Inflammatory macrophage treated with lipopolysaccharide for 4 hours (primary cell): ENCODE data around the gene NECTIN4.

Experiments
- DNase-seq: peaks from one replicate; pipeline ENCODE4 v3.0.0-alpha.2; 2020

NECTIN4 gene

DNA sequence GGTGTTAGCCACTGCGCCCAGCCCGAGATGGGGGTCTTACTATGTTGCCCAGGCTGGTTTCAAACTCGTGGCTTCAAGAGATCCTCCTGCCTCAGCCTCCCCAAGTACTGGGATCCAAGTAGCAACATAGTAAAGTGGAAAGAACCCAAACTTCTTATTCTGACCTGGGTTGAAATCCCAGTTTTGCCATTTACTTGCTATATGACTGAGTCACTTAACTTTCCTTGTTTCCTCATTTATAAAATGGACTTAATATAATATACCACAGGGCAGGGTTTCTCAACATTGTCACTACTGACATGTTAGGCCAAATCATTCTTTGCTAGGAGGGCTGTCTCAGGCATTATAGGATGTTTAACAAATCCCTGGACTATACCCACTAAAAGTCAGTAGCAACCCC lies 21.8 kb upstream of the NECTIN4 start:
- DNase-seq, result peak; percentile 66

DNA sequence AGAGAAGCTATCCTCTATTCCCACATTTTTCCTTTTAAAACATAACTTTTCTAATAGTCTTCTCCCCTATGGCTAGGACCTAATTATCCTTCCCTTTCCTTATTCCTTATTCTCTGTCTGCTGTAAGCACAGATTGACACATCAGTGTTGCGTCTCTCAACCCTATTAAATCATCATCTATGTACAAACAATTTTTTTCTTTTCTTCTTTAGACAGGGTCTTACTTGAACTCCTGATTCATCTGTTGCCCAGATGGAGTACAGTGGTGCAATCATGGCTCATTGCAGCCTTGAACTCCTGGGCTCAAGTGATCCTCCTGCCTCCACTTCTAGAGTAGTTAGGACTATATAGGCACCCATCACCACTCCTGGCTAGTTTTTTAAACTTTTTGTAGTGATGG lies 17.1 kb upstream of the NECTIN4 start:
- DNase-seq, result peak; percentile 72

DNA sequence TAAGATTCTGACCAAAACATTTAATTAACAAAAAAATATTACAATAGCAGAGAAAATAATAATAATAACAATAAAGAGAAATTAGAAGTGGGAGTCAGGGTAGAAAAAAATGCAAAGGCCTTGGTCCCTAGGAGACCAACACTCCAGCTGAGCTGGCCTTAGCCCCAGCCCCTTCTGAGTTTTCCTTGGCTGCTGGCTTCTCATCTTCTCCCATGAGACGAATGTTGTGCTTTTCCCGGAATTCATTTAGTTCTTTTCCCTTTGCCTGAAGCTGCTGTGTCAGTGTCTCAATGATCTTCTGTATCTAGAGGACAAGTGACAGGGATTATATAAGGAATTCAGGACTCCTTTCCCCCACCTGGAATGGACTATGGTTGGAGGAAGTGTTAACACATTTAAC lies 11.2 kb upstream of the NECTIN4 start:
- DNase-seq, result no peak

DNA sequence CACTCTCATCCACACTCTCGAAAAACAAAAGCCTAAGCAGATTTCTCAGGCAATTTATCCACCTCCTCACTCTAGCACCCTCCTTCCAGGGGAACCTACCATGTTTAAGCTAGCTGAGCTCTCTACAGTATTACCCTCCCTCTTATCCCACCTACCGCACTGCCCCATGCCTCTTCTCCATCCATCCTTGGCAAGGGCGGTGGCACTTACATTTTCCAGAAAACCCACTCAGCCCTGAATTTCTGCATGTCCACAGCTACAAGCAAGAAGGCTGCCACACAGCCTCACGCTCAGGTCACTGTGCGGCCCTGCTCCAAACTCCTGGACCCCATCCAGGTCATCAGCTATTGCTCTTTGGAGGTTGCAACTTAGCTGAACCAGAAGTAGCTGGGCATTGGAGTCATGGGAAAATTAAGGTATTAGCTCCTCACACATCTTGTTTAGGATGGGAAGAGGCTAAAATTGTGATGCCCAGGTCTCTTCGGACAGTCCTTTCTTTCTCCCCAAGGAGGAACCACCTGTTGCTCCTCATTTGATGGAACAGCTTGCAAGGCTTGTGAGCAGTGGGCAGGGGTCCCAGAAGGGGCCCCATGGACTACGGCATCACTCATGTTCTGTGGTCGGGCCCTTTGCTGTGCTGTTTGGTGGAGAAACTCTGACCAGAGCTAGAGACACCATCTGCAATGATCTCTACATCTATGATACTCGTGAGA lies 9.9 kb upstream of the NECTIN4 start:
- no peak for DNase-seq

DNA sequence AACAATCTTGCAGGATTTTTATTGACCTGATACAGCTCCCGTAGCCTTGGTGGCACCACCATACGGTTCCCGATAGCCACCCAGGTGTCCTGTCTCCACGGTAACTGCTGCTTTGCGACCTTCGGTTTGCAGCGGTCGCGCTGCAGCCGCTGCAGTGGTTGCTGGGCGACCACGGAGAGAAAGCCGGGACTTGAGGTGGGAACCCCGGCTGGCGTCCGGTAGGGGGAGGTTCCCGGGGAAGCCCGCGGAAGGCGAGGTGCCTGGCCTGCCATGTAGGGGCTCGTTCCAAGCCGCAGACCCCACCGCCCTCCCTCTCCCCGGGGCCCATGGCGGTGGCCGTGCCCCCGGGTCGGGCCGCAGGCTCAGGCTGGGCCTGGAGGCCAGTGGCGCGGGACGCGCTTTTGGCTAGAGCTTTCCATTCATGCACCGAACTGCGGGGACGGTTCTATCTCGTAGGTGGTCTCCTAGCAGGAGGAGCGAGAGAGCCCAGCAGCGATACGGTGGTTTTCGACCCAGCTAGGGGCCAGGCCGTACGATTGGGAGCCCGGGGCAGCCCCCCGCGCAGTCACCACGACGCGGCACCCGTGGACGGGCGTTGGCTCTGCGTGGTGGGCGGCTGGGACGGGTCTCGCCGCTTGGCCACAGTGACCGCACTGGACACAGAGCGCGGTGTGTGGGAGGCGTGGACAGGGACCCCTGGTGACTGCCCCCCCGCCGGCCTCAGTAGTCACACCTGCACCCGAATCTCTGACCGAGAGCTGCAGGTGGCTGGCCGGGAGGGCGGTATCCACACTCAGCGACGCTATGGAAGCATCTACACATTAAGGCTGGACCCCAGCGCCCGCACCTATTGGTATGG lies 9.1 kb upstream of the NECTIN4 start, which contains the start of gene KLHDC9:
Gene KLHDC9 (plus strand): TSS at position 152 of the 859 bp plus-strand sequence. CDS start 175 bp downstream, at position 327.
- no peak for DNase-seq

DNA sequence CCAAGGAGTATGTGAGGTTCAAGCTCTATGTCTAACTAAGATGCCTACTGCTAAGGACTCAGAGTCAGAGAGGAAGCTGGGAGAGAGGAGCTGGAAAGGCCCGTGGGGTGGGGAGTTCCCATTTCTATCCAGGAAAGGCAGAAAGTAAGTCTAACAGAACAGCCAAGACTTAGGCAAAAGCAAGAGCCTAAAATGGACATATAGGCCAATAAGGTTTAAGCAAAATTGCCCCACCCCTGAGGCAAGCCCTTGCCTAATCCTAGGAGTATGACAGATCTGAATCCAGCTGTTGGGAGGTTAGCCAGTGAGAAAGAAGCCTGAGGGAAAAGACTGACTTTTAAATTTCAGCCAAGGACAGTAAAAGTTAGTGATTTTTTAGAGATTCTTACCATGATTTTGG lies 7.2 kb upstream of the NECTIN4 start:
- peak; percentile 92 for DNase-seq

DNA sequence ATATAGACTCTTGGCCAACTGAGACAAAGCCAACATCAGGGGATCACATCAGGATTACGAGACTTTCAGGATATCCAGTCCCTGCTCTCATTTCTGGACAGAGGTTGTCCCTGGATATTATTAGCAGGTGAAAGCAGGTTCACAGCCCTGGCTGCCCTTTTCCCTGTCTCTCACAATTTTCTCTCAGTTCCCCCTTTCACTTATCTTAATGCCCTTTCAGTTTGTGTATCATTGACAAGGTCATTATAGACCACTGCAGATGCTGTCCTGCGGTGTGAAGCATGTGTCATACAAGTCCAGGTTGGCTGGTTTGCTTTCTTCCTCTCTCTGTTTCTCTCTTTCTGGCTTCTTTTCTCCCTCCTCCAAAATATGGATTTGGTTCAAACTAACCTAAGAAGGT lies 6.7 kb upstream of the NECTIN4 start:
- DNase-seq, result no peak

DNA sequence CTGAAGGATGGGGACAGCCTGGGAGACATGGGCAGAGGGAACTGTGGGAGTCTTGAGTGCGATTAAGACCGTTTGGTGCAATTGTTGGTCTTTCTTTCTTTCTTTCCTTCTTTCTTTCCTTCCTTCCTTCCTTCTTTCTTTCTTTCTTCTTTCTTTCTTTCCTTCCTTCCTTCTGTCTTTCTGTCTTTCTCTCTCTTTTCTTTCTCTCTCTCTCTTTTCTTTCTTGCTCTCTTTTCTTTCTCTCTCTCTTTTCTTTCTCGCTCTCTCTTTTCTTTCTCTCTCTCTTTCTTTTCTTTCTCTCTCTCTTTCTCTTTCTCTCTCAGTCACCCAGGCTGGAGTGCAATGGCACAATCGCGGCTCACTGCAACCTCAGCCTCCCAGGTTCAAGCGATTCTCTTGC lies 5.9 kb upstream of the NECTIN4 start:
- DNase-seq, result no peak

DNA sequence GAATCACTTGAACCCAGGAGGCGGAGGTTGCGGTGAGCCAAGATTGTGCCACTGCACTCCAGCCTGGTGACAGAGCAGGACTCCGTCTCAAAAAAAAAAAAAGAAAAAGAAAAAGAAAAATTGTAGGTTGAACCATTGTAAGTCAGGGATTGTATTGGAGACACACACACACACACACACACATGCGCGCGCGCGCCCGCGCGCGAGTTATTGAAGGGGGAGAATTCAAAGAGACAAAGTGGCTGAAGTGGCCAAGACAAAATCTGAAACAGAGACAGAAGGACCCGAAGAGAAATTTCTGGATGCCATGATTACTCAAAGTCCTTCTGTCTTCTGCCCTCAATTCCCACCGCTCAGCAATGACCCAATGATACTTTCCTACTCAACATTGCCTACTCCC lies 5.1 kb upstream of the NECTIN4 start:
- no peak for DNase-seq

DNA sequence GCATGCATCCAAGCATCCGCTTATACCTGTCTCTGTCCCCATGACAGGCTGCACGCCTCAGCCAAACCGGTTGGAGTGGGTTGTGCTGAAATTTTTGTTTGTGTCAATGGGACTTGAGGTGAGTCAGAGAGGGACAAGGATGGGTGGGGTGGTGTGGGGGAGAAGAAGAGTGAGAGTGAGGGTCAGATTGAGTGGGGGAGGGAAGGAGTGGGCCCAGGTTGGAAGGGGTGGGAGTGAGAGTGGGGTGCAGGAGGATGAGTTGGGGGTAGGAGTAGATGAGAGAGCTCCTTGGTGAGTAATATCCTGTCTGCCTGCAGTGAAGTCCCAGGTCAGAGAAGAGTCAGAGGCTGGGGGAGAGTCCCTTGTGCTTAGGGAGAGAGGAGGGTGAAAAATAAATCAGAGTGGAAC lies 3.3 kb upstream of the NECTIN4 start:
- peak; percentile 41 for DNase-seq

DNA sequence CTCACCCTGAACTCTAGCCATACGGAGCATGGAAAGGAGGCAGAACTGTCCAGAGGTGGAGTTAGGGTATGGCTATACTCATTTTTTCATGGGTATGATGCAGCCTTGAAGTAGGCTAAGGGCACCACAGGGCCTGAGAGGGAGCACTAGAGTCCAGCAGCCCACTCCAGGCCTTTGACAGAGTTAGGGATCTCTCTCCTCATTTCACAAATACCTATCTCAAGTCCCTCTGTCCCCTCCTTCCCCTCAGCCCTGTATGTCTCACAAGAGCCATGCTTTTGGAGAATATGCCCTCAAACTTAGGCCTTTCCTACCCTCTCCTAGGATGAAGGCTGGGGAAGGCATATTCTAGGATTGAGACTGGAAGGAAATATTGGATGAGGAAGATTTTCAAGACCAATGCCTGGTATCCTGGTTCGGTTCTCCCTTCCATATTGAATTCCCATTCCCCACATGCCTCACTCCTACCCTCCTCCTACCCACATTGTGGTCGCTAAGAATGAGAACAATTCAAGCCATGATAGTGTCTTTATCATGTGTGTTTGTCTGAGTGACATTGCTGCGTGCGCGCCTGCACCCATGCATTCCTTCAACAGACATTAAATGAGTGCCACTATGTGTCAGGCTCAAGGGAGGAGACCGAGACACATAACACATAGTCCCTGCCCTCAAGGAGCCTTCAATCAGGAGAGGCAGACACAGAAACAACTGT lies 2.6 kb upstream of the NECTIN4 start:
- no peak for DNase-seq

DNA sequence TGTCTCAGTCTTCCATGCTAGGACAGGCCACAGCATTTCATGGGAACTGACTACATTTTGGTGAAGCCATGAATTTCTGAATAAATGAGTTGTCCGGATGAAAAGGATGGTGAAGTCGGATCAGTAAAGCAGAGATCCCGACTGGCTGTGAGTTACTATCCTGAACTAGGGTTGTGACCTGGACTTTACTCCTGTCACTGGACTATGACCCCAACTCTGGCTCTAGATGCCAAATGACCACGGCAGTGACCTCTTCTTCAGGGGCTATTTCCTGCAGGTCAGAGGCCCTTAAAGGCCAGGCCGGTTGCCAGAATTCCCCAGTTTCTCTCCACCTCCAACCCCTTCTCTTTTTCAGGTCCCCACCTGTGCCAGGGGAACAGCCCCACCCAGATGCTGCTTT lies 1.7 kb upstream of the NECTIN4 start:
- no peak for DNase-seq

DNA sequence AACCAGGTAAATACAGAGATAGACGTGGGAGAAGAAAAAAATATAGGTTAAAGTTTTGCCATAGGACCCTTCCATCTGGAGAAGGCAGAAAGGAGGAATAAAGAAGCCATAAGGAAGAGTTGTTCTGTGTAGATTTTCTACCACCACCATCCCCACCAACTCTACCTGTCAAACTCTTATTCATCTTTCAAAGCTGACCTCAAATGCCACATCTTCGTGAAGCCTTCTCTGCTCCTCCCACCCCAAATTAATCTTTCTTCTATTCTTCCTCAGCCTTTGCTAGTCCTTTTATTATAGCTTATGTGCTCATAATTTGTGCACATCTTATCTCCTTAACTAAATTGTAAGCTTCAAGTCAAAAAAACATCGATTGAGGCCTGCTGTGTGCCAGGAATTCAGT lies 1.3 kb upstream of the NECTIN4 start:
- no peak for DNase-seq

DNA sequence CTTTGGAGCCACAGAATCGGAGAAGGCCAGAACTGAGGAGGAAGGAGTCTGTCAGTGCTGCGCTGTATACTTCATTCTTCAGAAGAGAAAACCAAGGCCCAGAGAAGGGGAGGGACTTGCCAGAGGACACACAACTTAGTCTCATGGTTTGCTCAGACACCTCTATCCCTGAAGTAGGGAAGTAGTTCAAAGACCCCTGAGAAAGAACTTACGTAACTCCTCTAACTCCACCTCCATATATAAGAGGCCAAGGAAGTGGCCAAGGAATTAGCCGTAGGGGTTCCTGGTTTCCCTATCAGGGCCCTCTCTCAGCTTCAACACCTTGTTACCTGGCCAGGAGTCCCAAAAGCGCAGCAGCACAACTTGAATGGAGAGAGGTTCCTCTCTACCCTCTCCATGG lies 580 bp upstream of the NECTIN4 start:
- DNase-seq, result no peak

DNA sequence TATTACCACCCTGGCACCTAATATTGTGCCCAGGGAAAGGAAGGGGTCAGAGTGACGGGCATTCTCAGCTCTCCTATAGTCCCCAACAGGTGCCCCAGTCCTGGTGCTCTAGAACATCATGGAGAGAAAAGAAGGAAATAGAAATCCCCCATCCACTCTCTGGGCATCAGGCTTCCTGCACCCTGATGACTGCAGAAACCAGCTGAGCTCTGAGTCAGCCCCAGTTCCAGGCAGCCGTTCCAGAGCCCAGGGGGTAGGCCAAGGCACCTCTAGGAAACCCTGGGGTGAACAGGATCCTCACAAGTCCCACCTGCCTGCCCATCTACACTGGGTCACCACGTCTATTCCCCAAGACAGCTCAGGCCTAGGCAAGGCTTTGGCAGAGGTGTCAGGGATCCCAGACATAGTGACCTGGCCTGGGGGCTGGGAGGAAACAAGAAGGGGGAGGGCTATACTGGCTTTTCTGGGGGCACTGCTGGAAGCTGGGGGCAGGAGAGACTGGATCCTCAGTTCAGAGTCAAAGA lies 709 bp downstream of the NECTIN4 start:
- DNase-seq, result peak; percentile 81

DNA sequence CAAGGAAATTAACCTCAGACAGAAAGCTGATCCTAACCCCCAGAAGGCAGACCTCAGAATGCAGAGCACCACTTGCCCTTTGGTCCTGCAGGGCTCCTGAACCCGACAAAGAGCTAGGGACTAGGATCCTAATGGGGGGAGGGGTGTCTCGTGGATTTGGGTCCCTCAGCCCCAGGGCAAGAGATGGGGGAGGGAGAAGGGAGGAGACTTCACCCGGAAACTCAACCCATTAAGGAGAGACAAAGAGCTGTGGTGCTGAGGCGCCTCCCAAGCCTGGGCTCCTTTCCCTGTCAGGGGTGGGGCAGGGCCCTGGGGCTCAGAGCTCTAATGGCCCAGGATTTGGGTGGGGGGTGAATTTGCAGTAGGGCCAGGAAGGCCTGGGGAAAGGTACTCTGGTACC lies 2.9 kb downstream of the NECTIN4 start:
- DNase-seq, result no peak

DNA sequence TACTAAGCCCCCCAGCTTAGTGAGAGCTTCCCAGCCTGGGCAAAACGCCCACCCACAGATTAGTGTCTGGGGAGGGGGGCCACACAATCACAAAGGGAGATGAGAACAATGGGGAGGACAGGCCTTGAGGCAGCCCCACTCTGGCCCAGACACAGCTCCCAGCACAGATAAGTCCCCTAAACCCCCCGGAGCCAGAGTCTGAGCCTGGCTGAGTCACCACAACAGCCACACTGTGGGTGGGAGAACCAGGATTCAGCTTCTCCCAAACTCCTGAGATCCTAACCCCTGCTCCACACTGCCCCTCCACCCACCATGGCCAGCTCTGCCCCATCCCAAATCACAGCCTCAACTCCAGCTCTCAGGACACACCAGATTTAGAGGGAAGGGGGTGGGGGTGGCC lies 4.2 kb downstream of the NECTIN4 start:
- DNase-seq, result no peak

DNA sequence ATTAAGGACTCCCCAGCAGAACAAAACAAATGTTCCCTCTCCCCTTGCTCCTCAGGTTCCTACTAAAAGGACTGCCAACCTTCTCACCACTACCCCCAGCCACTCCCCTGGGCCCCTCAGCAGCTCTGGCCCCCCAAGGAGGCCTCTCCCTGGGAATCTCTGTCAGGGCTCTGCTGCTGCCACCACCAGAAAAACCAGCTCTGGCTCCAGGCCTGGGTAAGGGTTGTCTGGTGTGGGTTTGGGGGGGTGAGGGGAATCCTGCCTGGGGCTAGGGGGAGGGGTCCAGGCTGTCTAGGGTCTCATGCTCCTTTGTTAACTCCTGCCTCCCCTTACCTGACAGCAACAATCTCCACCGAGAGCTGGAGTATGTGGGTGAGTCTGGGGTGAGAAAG lies 4.8 kb downstream of the NECTIN4 start:
- DNase-seq, result no peak

DNA sequence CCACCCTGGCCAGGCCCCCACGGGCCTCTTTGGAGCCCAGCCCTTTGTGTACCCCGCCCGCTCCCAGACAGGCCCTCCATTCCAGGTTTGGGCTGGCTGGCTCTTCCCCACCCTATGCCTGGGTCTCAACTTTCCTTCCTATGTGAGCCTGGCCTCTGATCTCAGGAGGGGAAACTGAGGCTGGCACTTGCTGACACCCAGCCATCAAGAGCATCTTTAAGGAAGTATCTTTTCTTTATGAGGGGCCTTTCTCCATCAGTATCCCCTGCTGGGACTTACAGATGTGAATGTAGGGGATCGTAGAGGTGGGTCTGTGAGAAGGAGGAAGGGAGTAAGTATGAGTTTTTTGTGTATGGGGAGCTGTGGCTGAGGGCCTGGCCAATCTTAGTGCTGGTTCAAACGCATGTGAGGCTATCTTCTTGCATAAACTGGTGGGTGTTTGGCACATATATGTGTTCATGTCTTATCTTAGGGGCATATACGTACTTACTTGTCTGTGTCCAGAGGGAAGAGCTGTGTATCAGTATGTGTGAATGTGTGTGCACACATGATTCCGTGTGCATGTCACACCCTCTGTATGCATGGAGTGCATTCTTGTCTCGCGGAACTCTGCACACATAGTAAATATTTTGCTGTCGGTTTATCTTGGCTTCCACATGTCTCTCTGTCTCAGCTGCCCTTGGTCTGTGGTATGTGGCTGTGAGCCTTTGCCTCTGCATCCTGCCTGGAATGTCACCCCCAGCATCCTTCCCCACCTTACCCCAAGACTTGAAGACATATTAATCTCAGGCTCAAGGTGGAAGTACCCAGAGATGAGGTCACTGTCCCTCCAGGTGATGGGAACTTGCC lies 5.4 kb downstream of the NECTIN4 start:
- DNase-seq, result no peak

DNA sequence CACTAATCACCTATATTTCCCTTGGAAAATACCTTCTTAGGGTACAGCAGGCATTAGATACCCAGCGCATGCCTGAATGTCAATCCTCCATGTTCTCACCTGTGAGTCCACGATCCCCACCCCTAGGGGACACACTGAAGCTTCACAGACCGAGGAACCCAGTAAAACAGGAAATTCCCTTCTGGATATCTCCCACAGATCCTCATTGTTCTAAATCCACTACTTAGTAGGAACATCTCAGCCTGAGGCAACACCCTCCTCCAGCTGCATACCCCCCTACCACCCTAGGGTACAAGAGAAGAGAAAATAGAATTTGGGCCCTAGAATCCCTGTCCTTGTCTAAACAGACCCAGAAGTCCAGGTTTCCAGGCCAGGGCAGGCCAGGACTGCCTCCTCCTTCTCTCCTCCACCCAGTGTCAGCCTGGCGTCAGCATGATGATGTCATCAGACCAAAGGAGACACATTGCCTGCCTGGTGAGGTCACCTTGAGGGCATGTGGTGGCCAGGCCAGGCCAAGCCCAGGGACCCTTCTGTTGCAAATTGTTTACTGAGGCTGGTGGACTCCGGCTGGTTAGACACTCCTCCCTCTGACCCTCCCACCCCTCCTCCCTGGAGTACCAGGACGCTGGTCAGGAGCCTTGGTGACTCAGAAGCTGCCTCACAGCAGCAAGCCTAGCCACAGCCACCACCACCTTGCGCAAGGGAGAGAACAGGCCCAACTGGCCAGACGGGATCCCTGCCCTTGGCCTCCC lies 6.2 kb downstream of the NECTIN4 start:
- DNase-seq, result peak; percentile 98

DNA sequence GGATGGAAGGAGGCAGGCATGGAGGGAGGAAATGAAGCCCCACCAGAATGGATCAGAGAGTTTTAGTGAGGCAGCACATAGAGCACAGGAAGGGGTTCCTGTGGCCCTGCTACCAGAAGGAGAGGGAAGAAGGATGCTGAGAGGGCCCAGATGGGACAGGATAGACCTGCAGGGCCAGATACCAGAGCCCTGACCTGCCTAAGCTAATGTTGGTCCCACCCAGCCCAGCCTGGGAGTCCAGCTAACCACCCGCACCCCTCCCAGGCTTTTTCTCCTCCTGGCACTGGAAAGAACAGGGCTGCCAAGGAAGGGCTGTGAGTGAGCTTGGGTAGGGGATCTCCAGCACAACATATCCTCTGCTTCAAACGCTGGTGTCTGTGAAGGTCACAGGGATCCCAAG lies 6.9 kb downstream of the NECTIN4 start:
- DNase-seq, result no peak

DNA sequence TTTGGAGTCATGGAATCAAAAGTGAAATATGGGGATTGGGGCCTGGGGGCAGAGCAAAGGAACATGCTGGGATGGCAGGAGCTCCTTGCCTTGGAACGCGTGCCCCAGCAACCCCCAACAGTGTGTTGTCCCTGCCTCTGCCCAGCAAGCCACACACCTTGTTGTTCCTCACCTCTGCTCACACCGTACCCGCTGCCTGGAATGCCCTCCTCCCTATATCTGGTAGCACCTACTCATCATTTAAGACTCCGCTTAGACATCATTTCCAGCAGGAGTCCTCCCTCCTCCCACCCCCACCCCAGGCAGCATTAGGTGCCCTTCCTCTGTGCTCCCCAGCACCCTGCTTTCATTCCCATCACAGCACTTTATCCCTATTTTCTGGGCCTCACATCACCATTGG lies 7.8 kb downstream of the NECTIN4 start:
- DNase-seq, result no peak
